GM21786 (cell line): ENCODE results near the gene ANXA2R.
"Not testable (repeated sequence)": the region's sequence is repeated elsewhere in the genome, so short reads cannot be mapped to it uniquely, and the experiment has no call there.

Experiments
- ATAC-seq: cut with Tn5 transposase; IDR thresholded peaks from one replicate; pipeline ENCODE4 v1.9.1; 2021; ENCODE audit not compliant: unreplicated experiment

Gene ANXA2R

DNA sequence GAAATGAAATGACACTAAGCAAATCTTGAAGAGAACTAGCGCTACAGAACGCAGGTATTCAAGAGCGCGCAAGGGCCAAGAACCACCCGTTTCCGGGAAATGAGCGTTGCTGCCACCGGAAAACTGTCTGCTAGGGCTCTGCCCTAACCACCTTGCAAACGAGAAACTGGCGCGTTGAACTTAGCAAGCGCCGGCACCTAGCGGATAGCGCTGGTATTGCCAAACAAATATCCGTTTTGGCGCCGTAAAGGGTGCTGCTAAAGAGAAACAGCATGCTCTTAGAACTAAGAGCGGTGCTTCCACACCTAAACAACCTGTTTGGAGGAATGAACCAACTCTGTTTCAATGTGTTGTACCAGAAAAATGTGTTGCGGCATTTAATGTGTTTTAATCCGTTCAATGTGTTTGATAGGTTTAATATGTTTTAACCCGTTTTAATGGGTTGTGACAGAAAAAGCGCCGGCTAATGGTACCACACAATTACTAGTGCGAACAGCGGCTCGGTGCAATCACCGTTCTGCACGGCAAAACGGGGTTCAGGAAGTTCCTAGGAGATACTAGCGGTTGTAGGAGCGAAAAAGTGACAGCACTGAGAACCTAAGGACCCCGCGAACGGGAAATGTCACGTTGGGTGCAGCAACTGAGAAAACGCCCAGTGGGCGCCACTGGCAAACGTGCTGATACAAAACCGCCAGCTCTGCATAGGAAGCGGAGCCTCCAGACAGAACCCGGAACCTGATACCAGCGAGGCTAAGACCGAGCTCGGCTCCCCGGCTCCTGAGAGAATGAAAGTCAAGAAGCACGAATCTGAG is at the start of gene ANXA2R:
ANXA2R (minus strand) TSS at position 33 of the 812 bp plus-strand sequence. CDS start 273 bp downstream, outside the sequence.
- ATAC-seq: peak; percentile 38

DNA sequence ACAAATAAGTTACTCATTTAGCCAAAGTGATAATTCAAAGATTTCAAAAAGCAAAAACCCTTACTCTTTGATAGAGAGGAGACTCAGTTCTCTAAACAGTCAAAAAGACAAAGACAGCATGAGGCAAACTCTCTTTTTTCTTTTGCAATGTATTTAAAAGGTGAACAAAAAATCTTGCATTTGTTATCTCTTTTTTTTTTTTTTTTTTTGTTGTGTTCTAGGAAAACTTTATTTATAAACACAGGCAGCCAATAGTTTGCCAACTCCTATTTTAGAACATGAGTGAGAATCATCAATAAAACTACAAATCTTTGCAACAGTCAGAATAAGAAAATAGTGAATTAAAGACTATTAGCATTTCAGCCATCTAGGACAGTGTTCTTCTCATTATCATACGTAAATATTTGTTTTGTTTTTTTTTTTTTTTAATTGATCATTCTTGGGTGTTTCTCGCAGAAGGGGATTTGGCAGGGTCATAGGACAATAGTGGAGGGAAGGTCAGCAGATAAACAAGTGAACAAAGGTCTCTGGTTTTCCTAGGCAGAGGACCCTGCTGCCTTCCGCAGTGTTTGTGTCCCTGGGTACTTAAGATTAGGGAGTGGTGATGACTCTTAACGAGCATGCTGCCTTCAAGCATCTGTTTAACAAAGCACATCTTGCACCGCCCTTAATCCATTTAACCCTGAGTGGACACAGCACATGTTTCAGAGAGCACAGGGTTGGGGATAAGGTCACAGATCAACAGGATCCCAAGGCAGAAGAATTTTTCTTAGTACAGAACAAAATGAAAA is 46.2 kb upstream of the ANXA2R start:
- not testable (repeated sequence) for ATAC-seq

DNA sequence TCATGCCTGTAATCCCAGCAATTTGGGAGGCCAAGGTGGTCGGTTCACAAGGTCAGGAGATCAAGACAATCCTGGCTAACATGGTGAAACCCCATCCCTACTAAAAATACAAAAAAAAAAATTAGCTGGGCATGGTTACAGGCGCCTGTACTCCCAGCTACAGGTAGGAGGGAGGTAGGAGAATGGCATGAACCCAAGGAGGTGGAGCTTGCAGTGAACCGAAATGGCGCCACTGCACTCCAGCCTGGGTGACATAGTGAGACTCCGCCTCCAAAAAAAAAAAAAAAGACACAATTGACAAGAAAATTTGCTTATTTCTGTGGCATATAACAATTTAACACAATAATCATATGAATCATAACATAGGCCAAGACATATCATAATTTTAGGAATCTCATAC is 45.3 kb upstream of the ANXA2R start:
- ATAC-seq: no peak

DNA sequence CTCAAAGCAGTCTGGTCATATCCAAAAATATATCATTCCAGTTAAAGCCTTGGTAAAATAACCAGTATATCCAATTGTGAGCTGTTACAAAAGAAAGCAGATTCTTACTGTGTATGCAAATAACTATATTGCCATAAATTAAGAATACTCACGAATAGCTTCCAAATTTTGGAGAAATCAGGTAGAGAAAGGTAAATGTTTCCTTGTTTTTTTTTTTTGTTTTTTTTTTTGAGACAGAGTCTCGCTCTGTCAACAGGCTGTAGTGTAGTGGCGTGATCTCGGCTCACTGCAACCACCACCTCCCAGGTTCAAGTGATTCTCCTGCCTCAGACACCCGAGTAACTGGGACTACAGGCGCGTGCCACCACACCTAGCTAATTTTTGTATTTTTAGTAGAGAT is 44.3 kb upstream of the ANXA2R start:
- ATAC-seq: not testable (repeated sequence)

DNA sequence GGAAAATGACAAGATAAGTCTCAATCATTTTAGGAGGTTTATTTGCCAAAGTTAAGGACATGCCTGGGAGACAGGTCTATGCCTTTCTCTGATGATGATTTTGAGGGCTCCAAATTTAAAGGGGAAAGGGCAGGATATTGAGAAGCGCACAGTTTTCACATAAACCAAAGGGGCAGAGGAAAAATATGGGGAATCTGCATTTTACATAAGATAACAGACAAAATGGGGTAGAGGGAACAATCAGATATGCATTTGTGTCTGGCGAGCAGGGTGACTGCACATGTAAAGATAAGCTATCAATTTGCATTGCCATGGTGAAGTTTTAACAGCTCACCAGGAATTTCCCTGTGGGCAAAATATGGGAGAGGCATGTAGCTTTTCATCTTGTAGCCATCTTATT is 41.2 kb upstream of the ANXA2R start:
- not testable (repeated sequence) for ATAC-seq

DNA sequence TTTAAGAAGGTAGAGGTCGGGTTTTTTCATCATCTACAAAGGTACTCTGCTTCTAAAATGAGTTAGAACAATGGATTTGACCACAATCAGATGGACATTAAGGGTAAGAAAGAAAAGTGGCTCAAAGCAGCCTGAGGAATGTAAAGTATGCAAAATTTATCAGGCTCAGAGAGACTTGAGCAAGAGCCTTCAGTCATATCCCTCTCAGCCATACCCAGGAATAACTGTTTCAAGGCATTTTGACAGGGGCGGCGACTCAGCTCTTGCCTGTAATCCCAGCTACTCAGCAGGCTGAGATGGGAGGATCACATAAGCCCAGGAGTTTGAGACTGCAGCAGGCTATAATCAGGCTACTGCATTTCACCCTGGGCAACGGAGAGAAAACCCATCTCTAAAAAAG is 38.8 kb upstream of the ANXA2R start:
- no peak for ATAC-seq

DNA sequence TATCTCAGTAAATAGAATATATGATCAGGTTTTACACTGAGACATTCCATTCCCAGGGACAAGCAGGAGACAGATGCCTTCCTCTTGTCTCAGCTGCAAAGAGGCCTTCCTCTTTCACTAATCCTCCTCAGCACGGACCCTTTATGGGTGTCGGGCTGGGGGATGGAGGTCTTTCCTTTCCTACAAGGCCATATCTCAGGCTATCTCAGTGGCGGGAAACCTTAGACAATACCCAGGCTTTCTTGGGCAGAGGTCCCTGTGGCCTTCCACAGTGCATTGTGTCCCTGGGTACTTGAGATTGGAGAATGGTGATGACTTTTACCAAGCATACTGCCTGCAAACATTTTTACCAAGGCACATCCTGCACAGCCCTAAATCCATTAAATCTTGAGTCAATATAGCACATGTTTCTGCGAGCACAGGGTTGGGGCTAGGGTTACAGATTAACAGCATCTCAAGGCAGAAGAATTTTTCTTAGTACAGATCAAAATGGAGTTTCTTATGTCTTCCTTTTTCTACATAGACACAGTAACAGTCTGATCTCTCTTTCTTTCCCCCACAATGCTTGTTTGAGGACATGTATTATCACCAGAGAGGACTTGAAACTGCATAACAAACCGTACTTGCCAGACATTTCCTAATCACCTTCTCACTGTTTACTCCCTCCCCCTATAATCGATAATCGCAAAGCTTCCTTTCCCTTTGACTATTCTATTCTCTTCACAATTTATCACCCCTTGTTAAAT is 37.5 kb upstream of the ANXA2R start:
- ATAC-seq: not testable (repeated sequence)

DNA sequence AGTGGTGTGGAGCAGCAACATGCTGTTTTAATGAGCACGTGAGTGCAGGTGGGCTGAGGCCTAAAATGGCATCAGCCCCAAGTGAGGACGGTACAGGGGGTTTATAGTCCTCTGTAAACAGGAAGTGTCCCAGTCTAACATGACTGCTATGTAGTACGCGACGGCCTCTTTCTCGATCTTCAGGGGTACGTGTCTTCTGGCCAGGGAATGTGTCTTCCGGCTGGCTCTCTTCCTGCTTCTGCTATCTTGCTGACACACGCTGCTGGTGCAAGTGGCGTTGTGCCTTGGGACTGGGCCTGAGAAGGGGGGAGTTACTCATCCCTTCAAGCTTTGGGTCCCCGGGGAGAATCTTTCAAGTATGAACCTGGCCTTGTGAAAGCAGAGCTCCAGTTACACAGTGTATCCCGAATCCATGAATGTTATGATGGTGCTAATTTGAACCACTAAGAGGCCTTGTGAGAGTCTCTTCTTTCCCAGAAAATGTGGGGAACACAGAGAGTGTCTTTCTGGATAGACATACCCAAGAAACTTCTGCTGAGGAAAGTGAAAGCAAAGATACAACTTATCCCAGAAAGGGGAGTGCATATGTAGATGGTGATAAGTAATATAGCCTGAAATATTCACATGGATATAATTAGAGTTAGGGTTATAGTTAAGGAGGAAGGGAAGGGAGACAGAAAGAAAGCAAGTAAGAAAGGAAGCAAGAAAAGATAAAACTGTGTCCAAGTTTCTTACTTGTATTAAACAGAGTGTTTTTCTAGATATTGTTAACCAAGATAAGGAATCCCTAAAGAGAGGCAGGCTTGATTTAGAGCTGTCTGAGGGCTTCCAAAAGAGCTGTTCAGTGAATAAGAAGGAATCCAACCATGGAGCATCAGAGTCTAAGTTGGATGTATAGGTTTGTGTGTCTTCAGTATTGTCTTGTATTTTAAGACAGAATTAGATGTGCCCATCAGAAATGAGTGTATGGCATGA is 35.5 kb upstream of the ANXA2R start:
- no peak for ATAC-seq

DNA sequence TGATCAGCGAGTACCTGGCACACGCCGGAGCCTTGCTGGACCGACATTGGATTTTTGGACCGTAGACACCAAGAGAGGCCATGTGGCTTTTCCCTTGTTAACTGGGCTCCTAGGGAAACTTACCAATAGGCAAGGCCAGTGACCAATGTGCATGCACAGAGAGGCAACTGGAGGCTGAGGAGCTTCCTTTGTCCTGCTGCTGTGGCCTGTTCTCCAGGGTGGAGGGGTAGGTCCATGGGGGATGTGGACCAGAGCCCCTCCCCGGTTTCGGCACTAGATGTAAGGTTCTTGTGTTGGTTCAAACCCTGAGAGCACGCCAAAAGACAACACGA is 34.8 kb upstream of the ANXA2R start:
- no peak for ATAC-seq

GRCh38 chr5:43073597-43074546 is 33.8 kb upstream of the ANXA2R start:
- ATAC-seq: peak; percentile 52

DNA sequence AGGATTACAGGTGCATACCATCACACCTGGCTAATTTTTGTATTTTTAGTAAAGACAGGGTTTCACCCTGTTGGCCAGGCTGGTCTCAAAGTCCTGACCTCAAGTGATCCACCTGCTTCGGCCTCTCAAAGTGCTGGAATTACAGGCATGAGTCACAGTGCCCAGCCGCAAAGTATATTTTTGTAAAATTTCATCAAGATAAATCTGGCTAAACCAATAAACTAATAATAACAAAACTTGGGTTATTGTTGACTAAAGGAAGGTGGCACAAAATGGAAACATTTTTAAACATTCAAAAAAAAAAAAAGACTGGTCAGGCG is 29.2 kb upstream of the ANXA2R start:
- not testable (repeated sequence) for ATAC-seq

DNA sequence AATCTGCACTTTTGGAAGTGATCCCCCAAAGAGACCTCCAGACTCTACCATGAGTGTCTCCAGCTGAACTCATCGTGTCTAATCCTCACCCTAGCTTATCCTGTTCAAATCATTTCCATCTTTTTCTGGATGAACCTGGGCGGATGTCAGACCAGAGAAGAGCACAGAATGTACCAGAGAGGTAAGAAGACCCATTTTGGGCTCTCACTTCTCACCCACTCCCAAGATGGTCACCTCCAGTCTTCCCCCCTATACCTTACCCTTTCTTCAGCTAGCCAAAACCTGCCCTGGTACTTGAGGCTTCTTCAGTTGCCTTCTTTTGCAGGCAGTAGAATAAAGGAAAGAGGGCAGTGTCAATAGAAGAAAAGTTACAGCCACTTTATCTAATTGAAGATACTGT is 27.9 kb upstream of the ANXA2R start:
- no peak for ATAC-seq

- peak; percentile 25 for ATAC-seq
Observed at GRCh38 chr5:43066799-43067741, 27.0 kb upstream of the ANXA2R start.

DNA sequence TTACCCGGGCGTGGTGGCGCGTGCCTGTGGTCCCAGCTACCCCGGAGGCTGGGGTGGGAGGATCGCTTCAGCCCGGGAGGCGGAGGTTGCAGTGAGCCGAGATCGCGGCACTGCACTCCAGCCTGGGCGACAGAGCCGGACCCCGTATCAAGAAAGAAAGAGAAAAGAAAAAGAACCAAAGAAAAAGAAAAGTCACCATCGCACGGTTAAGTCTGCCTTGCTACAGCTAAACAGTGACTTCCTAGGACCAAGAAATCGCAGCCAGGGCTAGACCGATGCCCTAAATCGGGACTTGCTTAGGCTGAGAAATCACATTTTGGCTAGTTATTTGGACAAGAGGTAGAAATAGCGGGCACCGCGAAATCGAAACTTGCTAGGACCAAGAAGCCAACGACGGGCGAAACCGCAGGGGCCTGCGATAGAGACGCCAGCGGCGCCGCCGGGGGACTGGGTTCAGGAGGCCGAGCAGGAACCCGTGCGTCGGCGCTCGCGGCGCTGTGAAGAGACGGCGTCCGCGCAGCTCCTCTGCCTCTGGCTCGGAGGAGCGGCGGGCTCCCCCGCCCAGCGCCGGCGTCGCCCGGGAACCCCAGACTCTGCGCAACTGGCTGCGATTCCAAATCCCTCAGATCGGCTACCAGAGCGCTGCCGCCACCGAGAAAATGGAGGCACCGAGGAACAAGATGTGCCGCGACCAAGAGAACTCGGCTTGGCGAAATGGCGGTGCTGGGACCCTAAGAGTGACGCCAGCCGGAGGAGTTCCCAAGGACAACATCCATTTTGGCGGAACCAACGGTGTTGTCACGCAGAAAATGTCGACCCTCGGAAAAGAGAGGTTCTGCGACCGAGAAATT is 26.1 kb upstream of the ANXA2R start:
- peak; percentile 18 for ATAC-seq

DNA sequence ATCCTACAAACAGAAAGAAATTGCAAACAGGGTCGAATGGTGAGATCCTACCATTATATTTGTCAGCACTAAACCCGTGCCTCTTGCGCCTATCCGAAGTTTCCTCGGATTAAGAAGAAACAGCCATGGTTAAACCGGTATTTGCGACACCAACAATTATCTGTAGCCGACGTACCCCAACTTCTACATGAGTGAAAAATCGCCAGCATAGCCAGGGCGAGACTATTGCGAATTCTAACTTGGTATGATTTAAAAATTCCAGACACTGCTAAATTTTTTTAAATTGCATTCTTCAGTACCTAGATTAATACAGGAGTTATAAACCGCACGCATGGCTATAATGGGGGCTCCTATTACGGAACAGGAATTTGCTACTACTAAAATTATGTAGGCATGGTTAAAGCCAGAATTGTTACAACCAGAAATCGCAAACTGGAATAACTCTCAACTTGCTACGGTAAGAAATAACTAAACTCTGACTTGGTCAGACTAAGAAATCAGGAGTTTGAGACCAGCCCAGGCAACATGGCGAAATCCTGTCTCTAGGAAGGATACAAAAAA is 25.3 kb upstream of the ANXA2R start:
- no peak for ATAC-seq

DNA sequence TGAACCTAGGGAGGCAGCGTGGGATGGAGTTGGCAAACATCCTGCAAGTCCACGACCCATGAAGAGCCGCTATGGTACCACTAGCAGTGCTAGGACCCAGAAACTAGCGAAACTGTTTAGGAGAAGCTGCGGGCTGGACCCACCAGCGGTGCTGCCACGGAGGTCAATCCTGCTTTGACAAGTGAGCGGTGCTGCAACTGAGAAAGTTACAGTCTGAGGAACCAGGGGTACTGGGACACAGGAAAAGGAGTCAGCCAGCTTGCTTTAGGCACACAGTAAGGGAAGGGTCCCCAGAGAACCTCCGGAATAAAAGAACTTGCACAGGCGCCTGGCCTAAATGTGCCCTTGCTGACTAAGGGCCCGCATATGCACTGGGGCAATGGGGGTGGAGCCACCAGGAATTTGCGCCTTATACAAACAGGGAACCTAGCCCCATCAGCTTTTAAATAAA is 23.6 kb upstream of the ANXA2R start:
- no peak for ATAC-seq
